Thymus (tissue), 11 donors: ENCODE measurements around the gene KRTAP10-6. TPM values are rescaled to one million over a fixed set of nuclear protein-coding genes. Genes with fewer than 3 reads are reported as not detected.
"Not testable (repeated sequence)": the region's sequence is repeated elsewhere in the genome, so short reads cannot be mapped to it uniquely, and the experiment has no call there.

Experiments
- DNase-seq, 9 donors: peaks; one replicate each; pipeline ENCODE4 v3.0.0-alpha.2; 2013; ENCODE audit warnings: low spot score in 9 of 9, low read depth in 6 of 9, missing footprints in 1 of 9
- H3K27ac ChIP-seq, 2 donors: one replicate each; pipeline ENCODE4 v1.5.1; 2013; ENCODE audit warnings: control low read depth in 1 of 2, low read depth in 1 of 2, low read length in 1 of 2, mild to moderate bottlenecking in 1 of 2, moderate library complexity in 1 of 2
- H3K27me3 ChIP-seq, 2 donors: one replicate each; pipeline ENCODE4 v1.5.1; 2013; ENCODE audit warnings: low read length in 1 of 2; ENCODE audit not compliant: control insufficient read depth in 2 of 2, insufficient read depth in 1 of 2
- H3K36me3 ChIP-seq, 2 donors: one replicate each; pipeline ENCODE4 v1.5.1; 2013; ENCODE audit warnings: low read length in 1 of 2, mild to moderate bottlenecking in 1 of 2, moderate library complexity in 1 of 2; ENCODE audit not compliant: control insufficient read depth in 2 of 2, insufficient read depth in 2 of 2
- H3K4me1 ChIP-seq, 2 donors: one replicate each; pipeline ENCODE4 v1.5.1; 2013; ENCODE audit warnings: low read length in 2 of 2; ENCODE audit not compliant: control insufficient read depth in 2 of 2, insufficient read depth in 2 of 2
- H3K4me3 ChIP-seq, 2 donors: one replicate each; pipeline ENCODE4 v1.5.1; 2013; ENCODE audit warnings: low read length in 2 of 2, control low read depth in 1 of 2, mild to moderate bottlenecking in 1 of 2
- H3K9me3 ChIP-seq, 2 donors: one replicate each; pipeline ENCODE4 v1.5.1; 2013; ENCODE audit warnings: low read length in 1 of 2, mild to moderate bottlenecking in 1 of 2; ENCODE audit not compliant: control insufficient read depth in 2 of 2, insufficient read depth in 1 of 2
- WGBS: extraction: QIAGEN DNeasy Blood & Tissue Kit; methylation state at CpG from one replicate; pipeline ENCODE4 v1.1.7; 2013; 5-methylcytosine and 5-hydroxymethylcytosine counted together
- polyA plus RNA-seq: library from polyadenylated mRNA; stranded (reverse); fragments of 200-250 nt; gene quantifications from one replicate; pipeline ENCODE4 v1.2.3, GENCODE V29; 2013
- total RNA-seq: library from RNA; stranded (reverse); fragments of 120-200 nt; gene quantifications from one replicate; pipeline ENCODE4 v1.2.4, GENCODE V29; 2013
- donor health status: healthy.

Gene KRTAP10-6
- total and polyA plus RNA-seq, 2 donors = not detected

DNA sequence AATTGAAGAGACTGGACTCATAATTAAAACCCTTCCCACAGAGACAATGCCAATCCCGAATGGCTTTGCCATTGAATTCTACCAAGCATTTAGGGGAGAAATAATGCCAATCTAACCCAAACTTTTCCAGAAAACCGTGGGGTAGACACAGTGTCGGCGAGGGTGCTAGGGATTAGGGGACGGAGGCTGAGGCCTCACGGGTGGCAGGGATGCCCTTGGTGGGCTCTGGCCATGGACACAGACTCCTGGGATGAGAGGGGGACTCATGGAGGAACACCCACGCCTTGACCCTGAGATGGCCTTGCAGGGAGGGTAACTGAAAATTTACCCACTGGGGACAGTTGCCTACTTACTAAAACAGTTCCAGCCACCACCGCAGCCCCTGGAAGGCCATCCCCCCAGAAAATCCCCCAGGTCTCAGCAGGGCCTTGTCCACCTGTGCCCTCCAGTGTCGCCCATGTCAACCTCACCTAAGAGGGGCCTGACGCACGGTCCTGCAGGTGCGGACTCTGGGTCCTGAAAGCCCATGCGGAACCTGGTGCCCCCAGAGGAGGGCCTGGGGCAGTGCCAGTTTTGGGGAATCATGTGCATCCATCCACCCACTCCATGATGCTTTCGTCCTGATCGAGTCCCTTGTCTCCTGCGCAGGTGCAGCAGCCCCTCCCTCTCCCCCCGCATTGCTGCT lies 13.8 kb downstream of the KRTAP10-6 start:
- 95% methylated on average over 17 of the region's 17 CpGs for WGBS
- H3K27me3 ChIP-seq = peaks cover 0 to 7% of the 10 kb centered on the region in 2 donors
- no peak overlapping the region for H3K27ac ChIP-seq
- no peaks in the 10 kb centered on the region for H3K4me1 ChIP-seq
- DNase-seq = no peak
- H3K4me3 ChIP-seq = no peak overlapping the region
- no peaks in the 10 kb centered on the region for H3K36me3 ChIP-seq
- peaks cover 4 to 26% of the 10 kb centered on the region in 2 donors for H3K9me3 ChIP-seq

DNA sequence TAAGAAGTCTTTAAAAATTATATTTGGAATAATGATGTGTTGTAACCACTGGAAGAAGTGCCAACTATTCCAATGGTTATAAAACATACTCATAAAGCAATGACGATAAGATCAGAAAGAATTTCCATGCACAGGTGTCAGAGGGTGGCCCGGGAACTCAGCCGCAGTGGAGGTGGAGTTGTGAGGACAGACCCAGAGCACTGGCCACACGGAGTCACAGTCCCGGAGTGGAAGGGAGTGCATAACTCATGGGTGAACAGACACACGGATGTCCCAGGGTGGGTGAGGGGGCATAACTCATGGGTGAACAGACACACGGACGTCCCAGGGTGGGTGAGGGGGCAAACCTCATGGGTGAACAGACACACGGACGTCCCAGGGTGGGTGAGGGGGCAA lies 16.3 kb downstream of the KRTAP10-6 start:
- H3K4me1 ChIP-seq = no peaks in the 10 kb centered on the region
- H3K4me3 ChIP-seq = no peak overlapping the region
- 93% methylated on average over 10 of the region's 10 CpGs for WGBS
- no peaks in the 10 kb centered on the region for H3K36me3 ChIP-seq
- no peak for DNase-seq
- H3K9me3 ChIP-seq = peaks cover 4 to 33% of the 10 kb centered on the region in 2 donors
- no peak overlapping the region for H3K27ac ChIP-seq
- H3K27me3 ChIP-seq = peaks cover 0 to 7% of the 10 kb centered on the region in 2 donors

DNA sequence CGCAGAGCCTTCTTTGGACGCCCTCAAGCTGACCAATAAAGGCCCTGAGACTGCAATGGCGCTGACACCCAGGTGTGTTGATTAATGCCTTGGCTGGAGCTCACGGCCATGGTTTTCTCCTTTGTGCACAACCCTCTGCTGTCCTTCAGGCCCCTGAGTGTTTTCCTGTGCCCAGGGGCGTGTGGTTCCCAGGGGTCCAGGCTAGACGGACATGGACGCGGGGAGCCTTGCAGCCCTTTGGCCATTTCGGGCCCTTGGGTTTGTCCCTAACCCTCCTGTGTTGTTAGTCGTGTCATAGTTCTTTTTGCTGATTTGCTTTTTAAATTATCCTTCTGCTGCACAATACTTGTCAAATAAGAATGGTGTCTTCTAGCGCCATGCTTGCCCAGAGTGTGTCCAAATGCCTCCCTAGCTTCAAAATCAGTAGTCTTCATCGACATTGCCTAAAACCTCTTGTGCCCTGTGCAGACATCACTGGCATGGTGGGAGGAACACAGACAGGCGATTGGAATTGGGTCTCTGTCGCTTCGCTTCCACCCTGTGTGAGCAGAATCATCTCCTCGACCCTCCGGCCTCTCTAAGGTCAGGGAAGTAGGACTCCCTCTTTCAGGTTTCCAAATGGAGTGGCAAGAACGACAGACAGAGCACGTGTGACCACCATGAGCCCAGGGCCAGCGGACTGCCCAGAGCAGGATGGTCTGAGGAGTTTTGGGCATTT lies 16.8 kb downstream of the KRTAP10-6 start:
- H3K4me3 ChIP-seq = no peak overlapping the region
- H3K4me1 ChIP-seq = no peaks in the 10 kb centered on the region
- no peak overlapping the region for H3K27ac ChIP-seq
- H3K9me3 ChIP-seq = peaks cover 3 to 31% of the 10 kb centered on the region in 2 donors
- no peaks in the 10 kb centered on the region for H3K36me3 ChIP-seq
- WGBS = 94% methylated on average over 20 of the region's 20 CpGs
- H3K27me3 ChIP-seq = peaks cover 0 to 7% of the 10 kb centered on the region in 2 donors
- DNase-seq = no peak

DNA sequence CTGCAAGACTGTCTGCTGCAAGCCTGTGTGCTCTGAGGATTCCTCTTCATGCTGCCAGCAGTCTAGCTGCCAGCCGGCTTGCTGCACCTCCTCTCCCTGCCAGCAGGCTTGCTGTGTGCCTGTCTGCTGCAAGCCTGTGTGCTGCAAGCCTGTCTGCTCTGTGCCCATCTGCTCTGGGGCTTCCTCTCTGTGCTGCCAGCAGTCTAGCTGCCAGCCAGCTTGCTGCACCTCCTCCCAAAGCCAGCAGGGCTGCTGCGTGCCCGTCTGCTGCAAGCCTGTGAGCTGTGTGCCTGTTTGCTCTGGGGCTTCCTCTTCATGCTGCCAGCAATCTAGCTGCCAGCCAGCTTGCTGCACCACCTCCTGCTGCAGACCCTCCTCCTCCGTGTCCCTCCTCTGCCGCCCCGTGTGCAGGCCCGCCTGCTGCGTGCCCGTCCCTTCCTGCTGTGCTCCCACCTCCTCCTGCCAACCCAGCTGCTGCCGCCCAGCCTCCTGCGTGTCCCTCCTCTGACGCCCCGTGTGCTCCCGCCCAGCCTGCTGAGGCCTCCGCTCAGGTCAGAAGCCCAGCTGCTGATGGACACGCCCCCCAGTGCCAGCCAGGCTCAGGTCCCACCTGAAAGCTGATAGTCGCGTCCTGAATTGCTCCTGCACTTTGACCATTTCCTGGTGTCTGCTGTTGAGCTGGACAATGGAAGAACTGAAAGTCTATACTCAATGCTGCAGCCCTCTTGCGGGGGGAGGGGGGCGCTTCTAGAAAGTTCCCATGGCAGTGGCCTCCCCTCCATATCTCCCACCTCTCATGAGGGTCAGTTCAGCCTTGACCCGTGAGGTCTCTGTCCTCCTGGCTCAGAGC lies 17.6 kb downstream of the KRTAP10-6 start:
- DNase-seq = no peak
- H3K27ac ChIP-seq = no peak overlapping the region
- peaks cover 0 to 4% of the 10 kb centered on the region in 2 donors for H3K27me3 ChIP-seq
- no peak overlapping the region for H3K4me3 ChIP-seq
- 53% methylated on average over 21 of the region's 21 CpGs for WGBS
- H3K36me3 ChIP-seq = no peaks in the 10 kb centered on the region
- no peaks in the 10 kb centered on the region for H3K4me1 ChIP-seq
- peaks cover 1 to 26% of the 10 kb centered on the region in 2 donors for H3K9me3 ChIP-seq

DNA sequence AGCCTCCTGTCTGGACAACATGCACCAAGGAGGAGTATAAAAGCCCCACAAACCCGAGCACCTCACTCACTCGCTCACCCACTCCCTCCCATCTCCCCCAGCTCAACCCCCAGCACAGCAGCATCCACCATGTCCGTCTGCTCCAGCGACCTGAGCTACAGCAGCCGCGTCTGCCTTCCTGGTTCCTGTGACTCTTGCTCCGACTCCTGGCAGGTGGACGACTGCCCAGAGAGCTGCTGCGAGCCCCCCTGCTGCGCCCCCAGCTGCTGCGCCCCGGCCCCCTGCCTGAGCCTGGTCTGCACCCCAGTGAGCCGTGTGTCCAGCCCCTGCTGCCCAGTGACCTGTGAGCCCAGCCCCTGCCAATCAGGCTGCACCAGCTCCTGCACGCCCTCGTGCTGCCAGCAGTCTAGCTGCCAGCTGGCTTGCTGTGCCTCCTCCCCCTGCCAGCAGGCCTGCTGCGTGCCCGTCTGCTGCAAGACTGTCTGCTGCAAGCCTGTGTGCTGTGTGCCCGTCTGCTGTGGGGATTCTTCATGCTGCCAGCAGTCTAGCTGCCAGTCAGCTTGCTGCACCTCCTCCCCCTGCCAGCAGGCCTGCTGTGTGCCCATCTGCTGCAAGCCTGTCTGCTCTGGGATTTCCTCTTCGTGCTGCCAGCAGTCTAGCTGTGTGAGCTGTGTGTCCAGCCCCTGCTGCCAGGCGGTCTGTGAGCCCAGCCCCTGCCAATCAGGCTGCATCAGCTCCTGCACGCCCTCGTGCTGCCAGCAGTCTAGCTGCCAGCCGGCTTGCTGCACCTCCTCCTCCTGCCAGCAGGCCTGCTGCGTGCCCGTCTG lies 18.5 kb downstream of the KRTAP10-6 start, which contains the start of gene KRTAP10-4:
Gene KRTAP10-4, plus strand, starts transcription at position 100 of the 827 bp plus-strand sequence. Its CDS starts 30 bp downstream, at position 130.
- H3K9me3 ChIP-seq = peaks cover 1 to 17% of the 10 kb centered on the region in 2 donors
- not testable (repeated sequence) for H3K27me3 ChIP-seq, H3K4me3 ChIP-seq, H3K36me3 ChIP-seq, DNase-seq, H3K27ac ChIP-seq, H3K4me1 ChIP-seq
- 82% methylated on average over 22 of the region's 25 CpGs for WGBS

DNA sequence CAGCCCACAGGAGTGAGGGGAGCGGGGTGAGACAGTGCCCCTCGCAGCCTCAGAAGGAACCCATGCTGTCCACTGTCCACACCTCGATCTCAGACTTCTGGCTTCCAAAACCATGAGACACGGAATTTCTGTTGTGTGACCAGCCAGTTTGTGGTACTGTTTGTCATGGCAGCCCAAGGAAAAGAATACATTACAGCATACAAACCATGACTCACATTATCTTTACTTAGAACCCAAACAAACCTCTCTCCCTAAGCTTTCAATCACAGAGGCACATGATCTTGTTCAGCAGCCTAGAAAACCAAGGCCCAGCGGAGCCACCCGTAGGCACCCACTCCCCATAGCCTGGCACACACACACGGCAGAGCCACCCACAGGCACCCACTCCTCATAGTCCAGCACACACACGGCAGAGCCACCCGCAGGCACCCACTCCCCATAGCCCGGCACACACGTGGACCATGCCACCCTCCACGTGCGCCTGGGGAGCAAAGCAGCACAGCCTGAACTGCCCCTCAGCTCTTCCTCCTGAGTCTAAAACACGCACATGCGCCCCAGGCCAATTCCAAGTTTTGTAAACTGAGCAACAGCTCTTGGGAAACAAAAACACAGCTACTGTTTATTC lies 19.2 kb downstream of the KRTAP10-6 start:
- H3K27ac ChIP-seq = no peak overlapping the region

DNA sequence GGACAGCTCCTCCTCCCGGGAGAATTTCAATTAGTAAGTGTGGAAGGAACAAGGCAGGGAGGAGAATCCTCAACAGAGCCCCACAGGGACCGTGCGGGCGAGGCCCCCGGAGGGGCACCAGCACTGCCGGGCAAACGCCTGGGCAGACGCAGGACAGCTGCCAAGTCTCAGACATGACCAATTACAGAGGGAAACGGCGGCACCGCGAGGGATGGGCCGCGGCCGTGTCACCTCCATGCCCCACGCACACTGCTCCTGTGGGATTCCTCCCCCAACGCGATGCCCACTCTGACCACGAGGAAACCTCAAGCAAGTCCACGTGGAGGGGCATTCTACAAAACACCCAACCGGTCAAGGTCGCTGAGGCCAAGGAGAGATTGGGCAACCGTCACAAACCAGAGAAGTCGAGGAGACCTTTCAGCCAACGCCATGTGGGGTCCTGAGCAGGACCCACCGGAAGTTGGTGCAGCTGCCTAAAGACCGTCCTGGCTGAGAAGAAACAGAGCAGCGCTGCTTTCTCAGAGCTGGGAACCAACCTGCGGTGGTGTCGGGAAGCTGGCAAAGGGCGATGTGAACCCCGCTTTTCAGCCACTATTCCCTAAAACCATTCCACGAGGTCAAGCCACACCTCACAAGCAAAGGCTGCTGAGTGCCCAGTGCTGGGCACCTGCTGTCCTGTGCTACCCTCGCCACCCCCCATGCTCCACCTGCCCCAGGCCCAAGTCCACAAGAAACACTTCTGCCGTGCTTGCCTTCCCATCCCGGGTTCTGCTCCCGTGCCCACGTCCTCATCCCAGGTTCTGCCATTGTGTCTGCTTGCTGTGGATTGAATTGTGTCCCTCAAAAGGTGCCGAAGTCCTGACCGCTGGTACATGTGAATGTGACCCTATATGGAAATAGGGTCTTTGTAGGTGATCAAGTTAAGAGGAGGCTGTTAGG lies 20.2 kb downstream of the KRTAP10-6 start:
- H3K27me3 ChIP-seq = peaks cover 0 to 4% of the 10 kb centered on the region in 2 donors
- H3K4me3 ChIP-seq = no peak overlapping the region
- H3K9me3 ChIP-seq = peaks cover 1 to 14% of the 10 kb centered on the region in 2 donors
- no peak for DNase-seq
- H3K27ac ChIP-seq = no peak overlapping the region
- H3K36me3 ChIP-seq = no peaks in the 10 kb centered on the region
- H3K4me1 ChIP-seq = no peaks in the 10 kb centered on the region
- WGBS = 92% methylated on average over 40 of the region's 40 CpGs

More for the DNA sequence above, 19.2 kb downstream of the KRTAP10-6 start:
- DNase-seq = no peak
- Histone ChIP-seq H3K4me1 (no peaks in the 10 kb centered on the region), H3K36me3 (no peaks in the 10 kb centered on the region), H3K9me3 (peaks cover 1 to 14% of the 10 kb centered on the region in 2 donors), H3K4me3 (no peak overlapping the region), H3K27me3 (peaks cover 0 to 4% of the 10 kb centered on the region in 2 donors)
- WGBS = 89% methylated on average over 15 of the region's 15 CpGs
